Activated CD8-positive, alpha-beta T cell treated with anti-CD3 and anti-CD28 coated beads for 36 hours (primary cell): ENCODE data around the gene LTC4S. TPM values are rescaled to one million over a fixed set of nuclear protein-coding genes. Genes with fewer than 3 reads are reported as not detected.
"Not testable (repeated sequence)": the region's sequence is repeated elsewhere in the genome, so short reads cannot be mapped to it uniquely, and the experiment has no call there.

Experiments used
- ATAC-seq: fragments of 200-7000 bp; cut with Tn5 transposase; one replicate; pipeline ENCODE4 v1.10.0; 2021; ENCODE audit warnings: mild to moderate bottlenecking, moderate library complexity
- CTCF ChIA-PET: fragments of 350-600 bp; sonication (Branson Sonifier 250); formaldehyde crosslinking; loops from one replicate; lab custom pipeline; 2021; ENCODE audit warnings: antibody characterized with exemption; lab: Charles Lee
- POLR2A ChIA-PET: fragments of 350-600 bp; sonication (Branson Sonifier 250); formaldehyde crosslinking; loops from one replicate; lab custom pipeline; 2021; ENCODE audit warnings: antibody characterized with exemption; lab: Charles Lee
- DNase-seq: peaks from one replicate; pipeline ENCODE4 v3.0.0-alpha.2; 2020
- H3K27ac Mint-ChIP-seq: one replicate; pipeline ENCODE4 v1.8.0; 2021; ENCODE audit warnings: mild to moderate bottlenecking, mixed read lengths
- H3K27me3 Mint-ChIP-seq: one replicate; pipeline ENCODE4 v1.8.0; 2021; ENCODE audit warnings: mixed read lengths
- H3K36me3 Mint-ChIP-seq: one replicate; pipeline ENCODE4 v1.8.0; 2021; ENCODE audit warnings: low read depth, mixed read lengths
- H3K4me1 Mint-ChIP-seq: one replicate; pipeline ENCODE4 v1.8.0; 2021; ENCODE audit warnings: low read depth, mixed read lengths
- H3K4me3 Mint-ChIP-seq: one replicate; pipeline ENCODE4 v1.8.0; 2021; ENCODE audit warnings: mild to moderate bottlenecking, moderate library complexity, mixed read lengths
- H3K9me3 Mint-ChIP-seq: one replicate; pipeline ENCODE4 v1.8.0; 2021; ENCODE audit warnings: mixed read lengths
- CTCF ChIP-seq: fragments of 200-600 bp; IDR thresholded peaks from one replicate; pipeline ENCODE4 v1.8.0; 2022; ENCODE audit warnings: antibody characterized with exemption, mild to moderate bottlenecking
- intact Hi-C: fragments of 100-400 bp; cut with micrococcal nuclease; formaldehyde crosslinking; loops from one replicate; pipeline ENCODE4 v1.10.0; 2022
- total RNA-seq, 2 experiments: library from RNA; stranded (reverse); gene quantifications; one replicate each; pipeline ENCODE4 v1.2.3, GENCODE V29; 2021

Gene LTC4S
- total RNA-seq, 2 experiments from 2014 or later: 1.3 TPM; not detected in 1

GRCh38 chr5:179833056-179833708, 39.4 kb downstream of the LTC4S start:
- Mint-ChIP-seq H3K9me3 (no peaks in the 10 kb centered on the region), H3K27ac (peak overlapping the region; percentile 30), H3K36me3 (peaks cover 57% of the 10 kb centered on the region), H3K4me3 (no peak overlapping the region), H3K27me3 (no peaks in the 10 kb centered on the region), H3K4me1 (peaks cover 24% of the 10 kb centered on the region)
- ChIA-PET CTCF (interaction anchor here (1.1 to 1.8 kb wide), 3 partner anchors 31 to 70 kb away, joined by 3 to 6 read pairs (median 5); no protein-coding TSS in a partner anchor), POLR2A (interaction anchor here (1.3 to 1.7 kb wide), 4 partner anchors 10 to 28 kb away, joined by 3 to 6 read pairs (median 5); partner anchors contain the start of gene SQSTM1)
- DNase-seq (no peak), ATAC-seq (no peak)
- no peak for TF ChIP-seq CTCF
- intact Hi-C loops: no loop called here

GRCh38 chr5:179833709-179834070, 39.9 kb downstream of the LTC4S start:
- TF ChIP-seq CTCF: no peak
- Mint-ChIP-seq H3K4me3 (no peak overlapping the region), H3K36me3 (peaks cover 55% of the 10 kb centered on the region), H3K27me3 (no peaks in the 10 kb centered on the region), H3K9me3 (no peaks in the 10 kb centered on the region), H3K4me1 (peaks cover 22% of the 10 kb centered on the region), H3K27ac (peak overlapping the region; percentile 30)
- intact Hi-C loops: no loop called here
- ChIA-PET CTCF (no interaction called here), POLR2A (interaction anchor here (1.4 to 1.7 kb wide), 2 partner anchors 10 to 13 kb away, joined by 3 to 6 read pairs; partner anchors contain the start of gene SQSTM1)
- DNase-seq (no peak), ATAC-seq (no peak)

GRCh38 chr5:179834120-179834519, 40.3 kb downstream of the LTC4S start:
- Mint-ChIP-seq H3K27me3 (no peaks in the 10 kb centered on the region), H3K9me3 (no peaks in the 10 kb centered on the region), H3K36me3 (peaks cover 53% of the 10 kb centered on the region), H3K4me1 (peaks cover 21% of the 10 kb centered on the region), H3K4me3 (no peak overlapping the region), H3K27ac (no peak overlapping the region)
- intact Hi-C loops: no loop called here
- no peak for TF ChIP-seq CTCF
- ATAC-seq: no peak
- ChIA-PET CTCF (no interaction called here), POLR2A (interaction anchor here (1.7 kb wide), 1 partner anchor 14 kb away, joined by 6 read pairs; the partner anchor contains the start of gene SQSTM1)
- DNase-seq: no peak

- H3K27ac Mint-ChIP-seq, intact Hi-C loops, H3K9me3 Mint-ChIP-seq, CTCF ChIA-PET, ATAC-seq, DNase-seq, H3K4me3 Mint-ChIP-seq, H3K27me3 Mint-ChIP-seq: not testable (repeated sequence)
- peaks cover 21% of the 10 kb centered on the region for H3K4me1 Mint-ChIP-seq
- peaks cover 51% of the 10 kb centered on the region for H3K36me3 Mint-ChIP-seq
- POLR2A ChIA-PET: interaction anchor here (0.7 kb wide), 1 partner anchor 191 kb away, joined by 5 read pairs; no protein-coding TSS in a partner anchor
These were observed 41.1 kb downstream of the LTC4S start for GRCh38 chr5:179834871-179835270.

GRCh38 chr5:179836225-179837019, 42.6 kb downstream of the LTC4S start:
- CTCF ChIA-PET: interaction anchor here (0.8 to 2.9 kb wide), 6 partner anchors 9 to 74 kb away, joined by 3 to 11 read pairs (median 4); no protein-coding TSS in a partner anchor
- Mint-ChIP-seq H3K4me1 (peaks cover 21% of the 10 kb centered on the region), H3K4me3 (no peak overlapping the region), H3K9me3 (no peaks in the 10 kb centered on the region), H3K27me3 (no peaks in the 10 kb centered on the region), H3K36me3 (peaks cover 46% of the 10 kb centered on the region), H3K27ac (peak overlapping the region; percentile 90)
- TF ChIP-seq CTCF: no peak
- intact Hi-C loops: no loop called here
- ATAC-seq (peak; percentile 98), DNase-seq (peak; percentile 77)
- POLR2A ChIA-PET: interaction anchor here (0.7 to 1.8 kb wide), 4 partner anchors 9 to 21 kb away, joined by 3 to 9 read pairs (median 5); partner anchors contain the start of gene MRNIP
